ENCODE results near the gene ZNF432. TPM values are rescaled to one million over a fixed set of nuclear protein-coding genes. Genes with fewer than 3 reads are reported as not detected.

ZNF432 gene
- total and polyA plus RNA-seq, 4 donors: 2.8 to 17.0 (median 12.9) TPM

DNA sequence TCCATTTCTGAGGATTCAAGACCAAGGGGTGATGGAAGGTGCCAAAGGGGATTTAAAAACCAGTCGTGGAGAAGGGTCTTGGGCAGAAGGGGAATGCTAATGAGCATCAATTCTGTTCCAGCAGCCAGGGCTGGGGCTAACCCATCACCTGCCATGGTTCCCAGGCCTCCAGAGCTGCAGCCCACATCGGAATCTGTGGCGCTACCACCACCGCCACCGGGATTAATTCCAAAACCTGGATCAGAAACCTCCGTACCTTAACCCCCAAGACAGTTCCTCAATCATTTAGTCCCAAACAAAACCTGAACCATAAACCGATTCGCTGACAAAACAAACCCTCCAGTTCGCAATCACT is 41.2 kb downstream of the ZNF432 start:
- Histone ChIP-seq H3K27me3 (ENCODE audit: control insufficient read depth in 3 of 3, insufficient read depth in 3 of 3, low read length in 2 of 3) (no peaks in the 10 kb centered on the region), H3K27ac (ENCODE audit: low read depth in 1 of 2, low read length in 1 of 2) (peak overlapping the region; percentile 88 to 89), H3K4me3 (peak overlapping the region; percentile 78), H3K36me3 (ENCODE audit: control insufficient read depth in 4 of 4, insufficient read depth in 4 of 4, low read length in 4 of 4) (peaks cover under 1 to 22% (median 10%) of the 10 kb centered on the region in 4 donors), H3K9me3 (ENCODE audit: control insufficient read depth in 4 of 4, insufficient read depth in 3 of 4, low read length in 3 of 4) (peaks cover 0 to 13% (median 8%) of the 10 kb centered on the region in 4 donors), H3K4me1 (ENCODE audit: control insufficient read depth in 5 of 5, insufficient read depth in 5 of 5, low read length in 5 of 5) (peaks cover 0 to 8% (median 0%) of the 10 kb centered on the region in 5 donors), H3K9ac (ENCODE audit: insufficient read depth in 1 of 2, low read length in 2 of 2) (peak overlapping the region; percentile 78 to 96)
- DNase-seq (peak in 1 of 3 donors; percentile 44), ATAC-seq (ENCODE audit: insufficient read depth, low FRiP score) (no peak)
- 7 to 14% methylated on average over 9 of the region's 9 CpGs for WGBS, 2 donors
- TF ChIP-seq, protein P1, sequence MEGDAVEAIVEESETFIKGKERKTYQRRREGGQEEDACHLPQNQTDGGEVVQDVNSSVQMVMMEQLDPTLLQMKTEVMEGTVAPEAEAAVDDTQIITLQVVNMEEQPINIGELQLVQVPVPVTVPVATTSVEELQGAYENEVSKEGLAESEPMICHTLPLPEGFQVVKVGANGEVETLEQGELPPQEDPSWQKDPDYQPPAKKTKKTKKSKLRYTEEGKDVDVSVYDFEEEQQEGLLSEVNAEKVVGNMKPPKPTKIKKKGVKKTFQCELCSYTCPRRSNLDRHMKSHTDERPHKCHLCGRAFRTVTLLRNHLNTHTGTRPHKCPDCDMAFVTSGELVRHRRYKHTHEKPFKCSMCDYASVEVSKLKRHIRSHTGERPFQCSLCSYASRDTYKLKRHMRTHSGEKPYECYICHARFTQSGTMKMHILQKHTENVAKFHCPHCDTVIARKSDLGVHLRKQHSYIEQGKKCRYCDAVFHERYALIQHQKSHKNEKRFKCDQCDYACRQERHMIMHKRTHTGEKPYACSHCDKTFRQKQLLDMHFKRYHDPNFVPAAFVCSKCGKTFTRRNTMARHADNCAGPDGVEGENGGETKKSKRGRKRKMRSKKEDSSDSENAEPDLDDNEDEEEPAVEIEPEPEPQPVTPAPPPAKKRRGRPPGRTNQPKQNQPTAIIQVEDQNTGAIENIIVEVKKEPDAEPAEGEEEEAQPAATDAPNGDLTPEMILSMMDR (IDR thresholded peaks at IDR 0.05; ENCODE audit: control extremely low read depth, extremely low read depth): no peak

DNA sequence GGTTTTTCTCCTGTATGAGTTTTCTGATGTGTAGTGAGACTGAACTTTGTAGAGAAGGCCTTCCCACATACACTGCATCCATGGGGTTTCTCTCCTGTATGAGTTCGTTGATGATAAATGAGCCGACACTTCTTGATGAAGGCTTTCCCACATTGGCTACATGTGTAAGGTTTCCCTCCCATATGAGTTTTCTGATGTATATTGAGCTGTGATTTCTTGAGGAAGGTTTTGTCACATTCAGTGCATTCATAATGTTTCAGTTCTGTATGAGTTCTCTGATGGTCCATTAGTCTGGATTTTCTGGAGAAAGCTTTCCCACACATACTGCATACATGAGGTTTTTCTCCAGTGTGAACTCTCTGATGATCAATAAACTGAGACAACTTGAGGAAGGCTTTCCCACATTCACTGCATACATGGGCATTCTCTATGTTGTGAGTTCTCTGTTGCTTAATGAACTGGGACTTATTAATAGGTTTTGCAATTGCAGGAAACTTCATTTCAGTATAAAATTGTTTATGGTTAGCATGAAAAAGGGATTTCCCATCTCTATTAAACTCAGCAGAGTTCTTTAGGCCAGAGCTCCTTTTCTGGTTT is 54.5 kb downstream of the ZNF432 start:
- Histone ChIP-seq H3K27me3 (ENCODE audit: control insufficient read depth in 3 of 3, insufficient read depth in 3 of 3, low read length in 2 of 3) (no peaks in the 10 kb centered on the region), H3K4me1 (ENCODE audit: control insufficient read depth in 5 of 5, insufficient read depth in 5 of 5, low read length in 5 of 5) (no peaks in the 10 kb centered on the region), H3K9ac (ENCODE audit: insufficient read depth in 1 of 2, low read length in 2 of 2) (no peak overlapping the region), H3K36me3 (ENCODE audit: control insufficient read depth in 4 of 4, insufficient read depth in 4 of 4, low read length in 4 of 4) (peaks cover 29 to 69% (median 51%) of the 10 kb centered on the region in 4 donors), H3K27ac (ENCODE audit: low read depth in 1 of 2, low read length in 1 of 2) (no peak overlapping the region), H3K9me3 (ENCODE audit: control insufficient read depth in 4 of 4, insufficient read depth in 3 of 4, low read length in 3 of 4) (peaks cover 41 to 57% (median 47%) of the 10 kb centered on the region in 4 donors), H3K4me3 (no peak overlapping the region)
- TF ChIP-seq, protein P1 (IDR thresholded peaks at IDR 0.05; ENCODE audit: control extremely low read depth, extremely low read depth): no peak
- WGBS, 2 donors: 100% methylated on average over 2 of the region's 2 CpGs
- DNase-seq: no peak
- no peak for ATAC-seq (ENCODE audit: insufficient read depth, low FRiP score)

DNA sequence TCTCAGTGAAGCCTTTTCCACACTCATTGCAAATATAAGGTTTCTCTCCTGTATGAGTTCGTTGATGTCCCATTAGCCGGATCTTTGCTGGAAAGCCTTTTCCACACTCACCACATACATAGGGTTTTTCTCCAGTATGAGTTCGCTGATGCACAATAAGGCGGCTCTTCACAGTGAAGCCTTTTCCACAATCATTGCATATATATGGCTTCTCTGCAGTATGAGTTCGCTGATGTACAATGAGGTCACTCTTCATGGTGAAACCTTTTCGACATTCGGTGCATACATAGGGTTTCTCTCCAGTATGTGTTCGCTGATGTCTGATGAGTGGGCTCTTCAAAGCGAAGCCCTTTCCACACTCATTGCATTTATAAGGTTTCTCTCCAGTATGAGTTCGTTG is 55.2 kb downstream of the ZNF432 start:
- 97 to 99% methylated on average over 10 of the region's 10 CpGs for WGBS, 2 donors
- H3K9me3 ChIP-seq (ENCODE audit: control insufficient read depth in 4 of 4, insufficient read depth in 3 of 4, low read length in 3 of 4): peaks cover 36 to 59% (median 49%) of the 10 kb centered on the region in 4 donors
- TF ChIP-seq, protein P1 (IDR thresholded peaks at IDR 0.05; ENCODE audit: control extremely low read depth, extremely low read depth): no peak
- H3K27me3 ChIP-seq (ENCODE audit: control insufficient read depth in 3 of 3, insufficient read depth in 3 of 3, low read length in 2 of 3): no peaks in the 10 kb centered on the region
- no peak overlapping the region for H3K9ac ChIP-seq (ENCODE audit: insufficient read depth in 1 of 2, low read length in 2 of 2)
- no peak for ATAC-seq (ENCODE audit: insufficient read depth, low FRiP score)
- no peak overlapping the region for H3K4me3 ChIP-seq
- DNase-seq: no peak
- no peak overlapping the region for H3K27ac ChIP-seq (ENCODE audit: low read depth in 1 of 2, low read length in 1 of 2)
- no peaks in the 10 kb centered on the region for H3K4me1 ChIP-seq (ENCODE audit: control insufficient read depth in 5 of 5, insufficient read depth in 5 of 5, low read length in 5 of 5)
- H3K36me3 ChIP-seq (ENCODE audit: control insufficient read depth in 4 of 4, insufficient read depth in 4 of 4, low read length in 4 of 4): peaks cover 27 to 62% (median 46%) of the 10 kb centered on the region in 4 donors

Measured in lung (tissue), 12 donors.